ENCODE results near the gene ANKRD6. TPM values are rescaled to one million over a fixed set of nuclear protein-coding genes. Genes with fewer than 3 reads are reported as not detected.

ANKRD6 gene
- polyA plus RNA-seq, 1 of the 3 experiments (the other 2 are of a cell fraction) = 2.6 TPM

DNA sequence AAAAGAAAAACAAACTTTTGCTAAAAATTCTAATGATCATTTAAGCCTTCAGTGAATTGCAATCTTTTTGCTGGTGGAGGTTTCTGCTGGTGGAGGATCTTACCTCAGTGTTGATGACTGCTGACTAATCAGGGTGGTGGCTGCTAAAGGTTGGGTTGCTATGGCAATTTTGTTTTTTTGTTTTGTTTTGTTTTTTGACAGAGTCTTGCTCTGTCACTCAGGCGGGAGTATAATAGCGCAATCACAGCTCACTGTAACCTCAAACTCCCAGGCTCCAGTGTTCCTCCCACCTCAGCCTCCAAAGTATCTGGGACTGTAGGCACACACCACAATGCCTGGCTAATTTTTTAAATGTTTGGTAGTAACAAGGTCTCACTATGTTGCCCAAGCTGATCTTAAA lies 94.7 kb downstream of the ANKRD6 start (continued):
- TF ChIP-seq YY1 (IDR thresholded peaks at IDR 0.05; ENCODE audit: low read depth) (no peak), GABPA (IDR thresholded peaks at IDR 0.05; ENCODE audit: low read depth) (no peak), NRF1 (IDR thresholded peaks at IDR 0.05; ENCODE audit: low read depth, low read length) (no peak)
- TF ChIP-seq, protein P1, sequence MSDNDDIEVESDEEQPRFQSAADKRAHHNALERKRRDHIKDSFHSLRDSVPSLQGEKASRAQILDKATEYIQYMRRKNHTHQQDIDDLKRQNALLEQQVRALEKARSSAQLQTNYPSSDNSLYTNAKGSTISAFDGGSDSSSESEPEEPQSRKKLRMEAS (IDR thresholded peaks at IDR 0.05; ENCODE audit: low read depth) = no peak

DNA sequence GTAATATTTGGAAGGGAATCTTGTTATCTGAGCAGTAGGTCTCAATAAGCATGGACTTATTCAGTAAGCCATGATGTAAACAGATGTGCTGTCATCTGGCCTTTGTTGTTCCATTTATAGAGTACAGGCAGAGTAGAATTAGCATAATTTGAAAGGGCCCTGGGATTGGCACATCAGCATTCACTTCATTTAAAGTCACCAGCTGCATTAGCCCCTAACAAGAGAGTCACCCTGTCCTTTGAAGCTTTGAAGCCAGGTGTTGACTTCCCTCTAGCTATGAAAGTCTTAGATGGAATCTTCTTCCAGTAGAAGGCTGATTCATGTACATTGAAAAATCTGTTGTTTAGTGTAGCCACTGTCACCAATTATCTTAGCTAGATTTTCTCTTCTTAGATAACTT lies 95.9 kb downstream of the ANKRD6 start:
- Histone ChIP-seq H3F3A (replicated peaks; ENCODE audit: insufficient read depth) (no peaks in the 10 kb centered on the region), H3K9me2 (no peaks in the 10 kb centered on the region), H3K27ac (ENCODE audit: low read depth in 2 of 2, low read length in 1 of 2) (no peak overlapping the region), H3K4me3 (ENCODE audit: low read depth in 2 of 2, low read length in 1 of 2) (no peak overlapping the region), H3K36me3 (replicated peaks in 1 of 2; ENCODE audit: control insufficient read depth in 1 of 2, insufficient read depth in 2 of 2, low read length in 1 of 2) (no peaks in the 10 kb centered on the region), H3K9ac (no peak overlapping the region), H4K20me1 (ENCODE audit: insufficient read depth) (no peaks in the 10 kb centered on the region), H3K9me3 (no peaks in the 10 kb centered on the region), H3K4me2 (no peak overlapping the region), H3K79me2 (ENCODE audit: insufficient read depth) (no peaks in the 10 kb centered on the region), H2AFZ (ENCODE audit: low read depth) (no peak overlapping the region), H3K4me1 (ENCODE audit: control insufficient read depth in 1 of 2, insufficient read depth in 2 of 2, low read depth in 1 of 2, low read length in 1 of 2) (peaks cover 0 to 11% of the 10 kb centered on the region in 2 experiments; a peak in 1 of 4 replicates), H3K27me3 (ENCODE audit: insufficient read depth) (no peaks in the 10 kb centered on the region)
- TF ChIP-seq FOXM1 (IDR thresholded peaks at IDR 0.05; ENCODE audit: low read depth) (no peak), EZH2phosphoT487 (IDR thresholded peaks at IDR 0.05; ENCODE audit: borderline replicate concordance, low read depth) (no peak), FOSL2 (IDR thresholded peaks at IDR 0.05; ENCODE audit: borderline replicate concordance, low read depth) (no peak), TEAD4 (IDR thresholded peaks at IDR 0.05; ENCODE audit: borderline replicate concordance, insufficient read depth) (no peak), CHD2 (IDR thresholded peaks at IDR 0.05; ENCODE audit: low read length, partially characterized antibody) (no peak), MEF2A (IDR thresholded peaks at IDR 0.05; ENCODE audit: borderline replicate concordance, low read depth) (no peak)
- TF ChIP-seq, protein P2, sequence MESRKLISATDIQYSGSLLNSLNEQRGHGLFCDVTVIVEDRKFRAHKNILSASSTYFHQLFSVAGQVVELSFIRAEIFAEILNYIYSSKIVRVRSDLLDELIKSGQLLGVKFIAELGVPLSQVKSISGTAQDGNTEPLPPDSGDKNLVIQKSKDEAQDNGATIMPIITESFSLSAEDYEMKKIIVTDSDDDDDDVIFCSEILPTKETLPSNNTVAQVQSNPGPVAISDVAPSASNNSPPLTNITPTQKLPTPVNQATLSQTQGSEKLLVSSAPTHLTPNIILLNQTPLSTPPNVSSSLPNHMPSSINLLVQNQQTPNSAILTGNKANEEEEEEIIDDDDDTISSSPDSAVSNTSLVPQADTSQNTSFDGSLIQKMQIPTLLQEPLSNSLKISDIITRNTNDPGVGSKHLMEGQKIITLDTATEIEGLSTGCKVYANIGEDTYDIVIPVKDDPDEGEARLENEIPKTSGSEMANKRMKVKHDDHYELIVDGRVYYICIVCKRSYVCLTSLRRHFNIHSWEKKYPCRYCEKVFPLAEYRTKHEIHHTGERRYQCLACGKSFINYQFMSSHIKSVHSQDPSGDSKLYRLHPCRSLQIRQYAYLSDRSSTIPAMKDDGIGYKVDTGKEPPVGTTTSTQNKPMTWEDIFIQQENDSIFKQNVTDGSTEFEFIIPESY (IDR thresholded peaks at IDR 0.05; ENCODE audit: borderline replicate concordance, low read depth) = no peak
- no peak for DNase-seq
- CTCF ChIA-PET = no interaction called here
- POLR2A ChIA-PET = no interaction called here

DNA sequence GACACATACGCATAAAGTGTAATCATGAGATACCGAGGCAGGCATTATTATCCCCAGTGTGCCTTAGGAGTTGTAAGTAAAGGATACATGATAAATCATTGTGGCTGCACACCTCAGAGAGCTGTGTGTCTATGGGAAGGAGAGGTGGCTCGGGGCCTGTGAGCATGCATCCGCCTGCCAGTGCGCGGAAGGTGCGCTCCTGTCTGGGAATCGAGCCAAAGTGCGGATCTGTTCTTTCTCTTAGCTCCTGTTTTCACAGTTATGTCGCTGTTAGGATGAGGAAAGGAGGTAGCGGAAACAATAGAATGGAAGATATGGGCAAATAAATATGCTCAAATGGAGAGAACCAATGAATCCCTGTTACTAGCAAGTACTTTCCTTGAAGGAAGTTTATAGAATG lies 98.0 kb downstream of the ANKRD6 start:
- Histone ChIP-seq H3K27ac (ENCODE audit: low read depth in 2 of 2, low read length in 1 of 2) (peak overlapping the region in 1 of 2 experiments; percentile 78; a peak in 2 of 4 replicates), H2AFZ (ENCODE audit: low read depth) (no peak overlapping the region), H4K20me1 (ENCODE audit: insufficient read depth) (no peaks in the 10 kb centered on the region), H3K9ac (no peak overlapping the region), H3K4me3 (ENCODE audit: low read depth in 2 of 2, low read length in 1 of 2) (no peak overlapping the region), H3K36me3 (replicated peaks in 1 of 2; ENCODE audit: control insufficient read depth in 1 of 2, insufficient read depth in 2 of 2, low read length in 1 of 2) (no peaks in the 10 kb centered on the region), H3K4me2 (no peak overlapping the region), H3K4me1 (ENCODE audit: control insufficient read depth in 1 of 2, insufficient read depth in 2 of 2, low read depth in 1 of 2, low read length in 1 of 2) (peaks cover 0 to 11% of the 10 kb centered on the region in 2 experiments; a peak in 1 of 4 replicates), H3F3A (replicated peaks; ENCODE audit: insufficient read depth) (no peaks in the 10 kb centered on the region), H3K79me2 (ENCODE audit: insufficient read depth) (no peaks in the 10 kb centered on the region), H3K9me2 (no peaks in the 10 kb centered on the region), H3K27me3 (ENCODE audit: insufficient read depth) (no peaks in the 10 kb centered on the region), H3K9me3 (no peaks in the 10 kb centered on the region)
- CTCF ChIA-PET = interaction anchor here (1.0 kb wide), 1 partner anchor 43 kb away, joined by 5 read pairs; no protein-coding TSS in a partner anchor
- POLR2A ChIA-PET = no interaction called here
- DNase-seq = peak; percentile 56
- WGBS (ENCODE audit: low lambda C conversion rate) = 66% methylated on average over 11 of the region's 11 CpGs
- TF ChIP-seq EP300 (IDR thresholded peaks at IDR 0.05; ENCODE audit: borderline replicate concordance in 1 of 2, low read depth in 1 of 2, low read length in 1 of 2) (peak in 1 of 2 experiments; percentile 21; a peak in 1 of 4 replicates), FOXJ3 (CRISPR knock-in tag; IDR thresholded peaks at IDR 0.05) (no peak), CHD2 (IDR thresholded peaks at IDR 0.05; ENCODE audit: low read length, partially characterized antibody) (peak; percentile 11)
